HG03159 (cell line): ENCODE data around the gene VPS18.
A peak's percentile ranks its signal among the peaks of the same experiment; 100 is the strongest.

Experiments used
- ATAC-seq: cut with Tn5 transposase; IDR thresholded peaks from one replicate; pipeline ENCODE4 v1.9.1; 2021; ENCODE audit warnings: mild to moderate bottlenecking, moderate library complexity; ENCODE audit not compliant: unreplicated experiment

The VPS18 gene

GRCh38 chr15:40870716-40871115, 23.5 kb upstream of the VPS18 start:
- ATAC-seq = no peak

- no peak for ATAC-seq
Measured at GRCh38 chr15:40871749-40872617, 22.3 kb upstream of the VPS18 start.

GRCh38 chr15:40872791-40873693, 21.2 kb upstream of the VPS18 start:
- no peak for ATAC-seq

GRCh38 chr15:40873694-40874561, 20.3 kb upstream of the VPS18 start, which contains the start of gene RHOV:
Gene RHOV (minus strand): TSS chr15:40874234. CDS start chr15:40874139, 95 bp downstream.
- ATAC-seq = peak; percentile 49

GRCh38 chr15:40875991-40876730, 18.1 kb upstream of the VPS18 start:
- ATAC-seq = no peak

GRCh38 chr15:40877694-40878093, 16.6 kb upstream of the VPS18 start:
- ATAC-seq = no peak

GRCh38 chr15:40878785-40879184, 15.5 kb upstream of the VPS18 start:
- ATAC-seq = no peak

- no peak for ATAC-seq
Measured at GRCh38 chr15:40879609-40880008, 14.6 kb upstream of the VPS18 start.

- ATAC-seq = no peak
Measured at GRCh38 chr15:40881351-40881750, 12.9 kb upstream of the VPS18 start.

- no peak for ATAC-seq
Measured at GRCh38 chr15:40886586-40886985, 7.7 kb upstream of the VPS18 start.

- no peak for ATAC-seq
Measured at GRCh38 chr15:40889112-40889511, 5.1 kb upstream of the VPS18 start.

- ATAC-seq = no peak
Measured at GRCh38 chr15:40891138-40891537, 3.1 kb upstream of the VPS18 start.

- no peak for ATAC-seq
Measured at GRCh38 chr15:40891810-40892446, 2.3 kb upstream of the VPS18 start.

- no peak for ATAC-seq
Measured at GRCh38 chr15:40892447-40893012, 1.7 kb upstream of the VPS18 start.

- no peak for ATAC-seq
Measured at GRCh38 chr15:40893019-40893670, 1.1 kb upstream of the VPS18 start.

- ATAC-seq = peak; percentile 53
Measured at GRCh38 chr15:40894681-40895448, 615 bp downstream of the VPS18 start.

GRCh38 chr15:40899536-40900207, 5.4 kb downstream of the VPS18 start:
- no peak for ATAC-seq
